Measurements from ENCODE around the gene OR2D3.
"Not testable (repeated sequence)": the region's sequence is repeated elsewhere in the genome, so short reads cannot be mapped to it uniquely, and the experiment has no call there.

- TF ChIP-seq, protein P1, sequence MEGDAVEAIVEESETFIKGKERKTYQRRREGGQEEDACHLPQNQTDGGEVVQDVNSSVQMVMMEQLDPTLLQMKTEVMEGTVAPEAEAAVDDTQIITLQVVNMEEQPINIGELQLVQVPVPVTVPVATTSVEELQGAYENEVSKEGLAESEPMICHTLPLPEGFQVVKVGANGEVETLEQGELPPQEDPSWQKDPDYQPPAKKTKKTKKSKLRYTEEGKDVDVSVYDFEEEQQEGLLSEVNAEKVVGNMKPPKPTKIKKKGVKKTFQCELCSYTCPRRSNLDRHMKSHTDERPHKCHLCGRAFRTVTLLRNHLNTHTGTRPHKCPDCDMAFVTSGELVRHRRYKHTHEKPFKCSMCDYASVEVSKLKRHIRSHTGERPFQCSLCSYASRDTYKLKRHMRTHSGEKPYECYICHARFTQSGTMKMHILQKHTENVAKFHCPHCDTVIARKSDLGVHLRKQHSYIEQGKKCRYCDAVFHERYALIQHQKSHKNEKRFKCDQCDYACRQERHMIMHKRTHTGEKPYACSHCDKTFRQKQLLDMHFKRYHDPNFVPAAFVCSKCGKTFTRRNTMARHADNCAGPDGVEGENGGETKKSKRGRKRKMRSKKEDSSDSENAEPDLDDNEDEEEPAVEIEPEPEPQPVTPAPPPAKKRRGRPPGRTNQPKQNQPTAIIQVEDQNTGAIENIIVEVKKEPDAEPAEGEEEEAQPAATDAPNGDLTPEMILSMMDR (conservative IDR thresholded peaks at IDR 0.05; ENCODE audit: low read length), result not testable (repeated sequence)
- not testable (repeated sequence) for TF ChIP-seq EZH2phosphoT487 (IDR thresholded peaks at IDR 0.05; ENCODE audit: borderline replicate concordance, low read depth, low read length)
Observed at GRCh38 chr11:6969854-6970253, 49.1 kb downstream of the OR2D3 start.

Measured in OCI-LY7 (cell line).